Caco-2 (cell line): ENCODE measurements around the gene PTOV1. TPM values are rescaled to one million over a fixed set of nuclear protein-coding genes. Genes with fewer than 3 reads are reported as not detected.

Experiments used
- BruUV-seq: library from RNA; stranded (reverse); fragments of 400-500 nt; replicated peaks from 2 replicates; lab custom pipeline; 2021; lab: Mats Ljungman, UMichigan
- CTCF ChIA-PET: fragments of 300-600 bp; sonication (Branson Sonifier 250); formaldehyde crosslinking; loops from one replicate; lab custom pipeline; 2022; ENCODE audit warnings: antibody characterized with exemption; lab: Charles Lee
- POLR2A ChIA-PET: fragments of 300-600 bp; sonication (Branson Sonifier 250); formaldehyde crosslinking; loops from one replicate; lab custom pipeline; 2022; ENCODE audit warnings: antibody characterized with exemption; lab: Charles Lee
- DNase-seq, 2 experiments: peaks; one replicate each; pipeline versions ENCODE4 v3.0.0 to v3.0.0-alpha.2; 2020 to 2022
- H3K27me3 ChIP-seq: replicated peaks from 2 replicates; pipeline ENCODE4 v1.6.0; 2011; ENCODE audit warnings: low read length; ENCODE audit not compliant: control insufficient read depth, insufficient read depth
- H3K36me3 ChIP-seq: 2 replicates; pipeline ENCODE4 v1.5.1; 2011; ENCODE audit warnings: low read length; ENCODE audit not compliant: control insufficient read depth, insufficient read depth
- H3K4me1 ChIP-seq: fragments of 250-450 bp; sonication (Bioruptor Pico); 2 replicates; pipeline ENCODE4 v1.5.1; 2020; ENCODE audit warnings: mild to moderate bottlenecking
- H3K4me3 ChIP-seq: 2 replicates; pipeline ENCODE4 v1.5.1; 2011; ENCODE audit warnings: low read depth, mild to moderate bottlenecking, control low read depth, low read length
- H3K9me3 ChIP-seq: fragments of 250-450 bp; sonication (Bioruptor Pico); 2 replicates; pipeline ENCODE4 v1.5.1; 2020; ENCODE audit warnings: mild to moderate bottlenecking, moderate library complexity
- H3K27ac Mint-ChIP-seq: one replicate; pipeline ENCODE4 v1.8.0; 2022; ENCODE audit warnings: mixed read lengths; ENCODE audit not compliant: unreplicated experiment
- H3K27me3 Mint-ChIP-seq: one replicate; pipeline ENCODE4 v1.8.0; 2022; ENCODE audit warnings: mixed read lengths; ENCODE audit not compliant: insufficient read depth, unreplicated experiment
- H3K36me3 Mint-ChIP-seq: one replicate; pipeline ENCODE4 v1.8.0; 2022; ENCODE audit warnings: mild to moderate bottlenecking, mixed read lengths; ENCODE audit not compliant: insufficient read depth, unreplicated experiment
- H3K4me1 Mint-ChIP-seq: one replicate; pipeline ENCODE4 v1.8.0; 2022; ENCODE audit warnings: low read depth, mixed read lengths; ENCODE audit not compliant: unreplicated experiment
- H3K4me3 Mint-ChIP-seq: one replicate; pipeline ENCODE4 v1.8.0; 2022; ENCODE audit warnings: mild to moderate bottlenecking, moderate library complexity, mixed read lengths; ENCODE audit not compliant: unreplicated experiment
- H3K9me3 Mint-ChIP-seq: one replicate; pipeline ENCODE4 v1.8.0; 2022; ENCODE audit warnings: mixed read lengths; ENCODE audit not compliant: unreplicated experiment
- CTCF ChIP-seq, 2 experiments: fragments of 200-600 bp in 1 of 2; IDR thresholded peaks; 1 replicate in 1 of 2; 2 replicates in 1 of 2; pipeline versions ENCODE4 v1.5.1 to v1.8.0; 2011 to 2022; ENCODE audit warnings: antibody characterized with exemption in 1 of 2, control low read depth in 1 of 2, inconsistent platforms in 1 of 2, low read depth in 1 of 2, low read length in 1 of 2, mild to moderate bottlenecking in 1 of 2, moderate library complexity in 1 of 2; ENCODE audit not compliant: insufficient read depth in 1 of 2, severe bottlenecking in 1 of 2, unreplicated experiment in 1 of 2
- intact Hi-C: fragments of 100-400 bp; cut with micrococcal nuclease; formaldehyde crosslinking; loops from one replicate; pipeline ENCODE4 v1.10.0; 2022; ENCODE audit not compliant: unreplicated experiment
- total RNA-seq: library from RNA; stranded (reverse); gene quantifications from 2 replicates; pipeline ENCODE4 v1.2.3, GENCODE V29; 2022

Gene PTOV1
- total RNA-seq, 1 experiment from 2014 or later, result 209 TPM

- Histone ChIP-seq H3K36me3 (no peaks in the 10 kb centered on the region), H3K4me1 (peaks cover 14% of the 10 kb centered on the region), H3K9me3 (no peaks in the 10 kb centered on the region), H3K4me3 (peak overlapping the region; percentile 73), H3K27me3 (no peaks in the 10 kb centered on the region)
- H3K9me3 Mint-ChIP-seq, result peaks cover 16% of the 10 kb centered on the region
- CTCF ChIA-PET, result interaction anchor here (1.1 kb wide), 1 partner anchor 13 kb away, joined by 4 read pairs; no protein-coding TSS in a partner anchor
- no peak for TF ChIP-seq CTCF (IDR thresholded peaks at IDR 0.05; ENCODE audit: insufficient read depth in 1 of 2, low read depth in 1 of 2, low read length in 1 of 2, severe bottlenecking in 1 of 2, unreplicated experiment in 1 of 2)
- peaks cover 52% of the 10 kb centered on the region for H3K36me3 Mint-ChIP-seq
- BruUV-seq, result no TSS peak
- peak overlapping the region; percentile 82 for H3K4me3 Mint-ChIP-seq
- DNase-seq, result no peak
- POLR2A ChIA-PET, result interaction anchor here (0.6 to 1.7 kb wide), 6 partner anchors 16 to 208 kb away, joined by 3 to 17 read pairs (median 7); partner anchors contain the start of genes AP2A1 and SCAF1
- no peaks in the 10 kb centered on the region for H3K27me3 Mint-ChIP-seq
- H3K4me1 Mint-ChIP-seq, result peaks cover 17% of the 10 kb centered on the region
- intact Hi-C loops, result loop anchor here (1.0 to 5.0 kb wide), 3 partner anchors 20 to 82 kb away; partner anchors contain the start of genes AP2A1 and MED25
- peak overlapping the region; percentile 97 for H3K27ac Mint-ChIP-seq
Observed at GRCh38 chr19:49849433-49850220, 1.3 kb upstream of the PTOV1 start.

DNA sequence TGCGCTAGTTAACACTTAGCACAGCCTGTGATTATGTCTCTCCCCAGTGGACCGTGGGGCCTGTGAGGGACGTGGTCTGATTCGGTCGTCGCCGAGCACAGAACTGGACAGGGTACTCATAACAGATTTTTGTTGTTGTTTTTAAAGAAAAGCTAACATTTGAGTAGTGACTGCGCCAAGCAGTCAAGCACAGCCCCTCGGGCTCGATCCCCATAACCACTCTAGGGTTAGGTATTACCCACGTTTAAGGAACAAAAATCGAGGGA is 805 bp upstream of the PTOV1 start:
- H3K9me3 Mint-ChIP-seq, result peaks cover 16% of the 10 kb centered on the region
- no peaks in the 10 kb centered on the region for H3K27me3 Mint-ChIP-seq
- peaks cover 57% of the 10 kb centered on the region for H3K36me3 Mint-ChIP-seq
- peak overlapping the region; percentile 97 for H3K27ac Mint-ChIP-seq
- no peak for DNase-seq
- ChIA-PET CTCF (interaction anchor here (0.8 to 1.1 kb wide), 2 partner anchors 13 to 19 kb away, joined by 4 to 7 read pairs; no protein-coding TSS in a partner anchor), POLR2A (interaction anchor here (0.6 to 1.7 kb wide), 9 partner anchors 15 to 1227 kb away, joined by 3 to 17 read pairs (median 6); partner anchors contain the start of genes AP2A1 and SCAF1)
- peaks cover 17% of the 10 kb centered on the region for H3K4me1 Mint-ChIP-seq
- H3K4me3 ChIP-seq, result peak overlapping the region; percentile 73
- no TSS peak for BruUV-seq
- intact Hi-C loops, result loop anchor here (1.0 to 5.0 kb wide), 3 partner anchors 19 to 83 kb away; partner anchors contain the start of genes AP2A1 and MED25
- peaks cover 14% of the 10 kb centered on the region for H3K4me1 ChIP-seq
- peak overlapping the region; percentile 82 for H3K4me3 Mint-ChIP-seq
- no peaks in the 10 kb centered on the region for H3K27me3 ChIP-seq
- H3K9me3 ChIP-seq, result no peaks in the 10 kb centered on the region
- H3K36me3 ChIP-seq, result peaks cover 1% of the 10 kb centered on the region; the same call in 1 of the 2 replicates
- TF ChIP-seq CTCF (IDR thresholded peaks at IDR 0.05; ENCODE audit: insufficient read depth in 1 of 2, low read depth in 1 of 2, low read length in 1 of 2, severe bottlenecking in 1 of 2, unreplicated experiment in 1 of 2), result no peak

GRCh38 chr19:49851456-49852259 is 699 bp downstream of the PTOV1 start:
- no peaks in the 10 kb centered on the region for H3K27me3 ChIP-seq
- peaks cover 67% of the 10 kb centered on the region for H3K36me3 Mint-ChIP-seq
- H3K9me3 ChIP-seq, result no peaks in the 10 kb centered on the region
- peak overlapping the region; percentile 73 for H3K4me3 ChIP-seq
- intact Hi-C loops, result loop anchor here (5.0 kb wide), 2 partner anchors 34 to 84 kb away; partner anchors contain the start of genes AP2A1 and MED25
- peaks cover 6% of the 10 kb centered on the region for H3K36me3 ChIP-seq
- no peak for TF ChIP-seq CTCF (IDR thresholded peaks at IDR 0.05; ENCODE audit: insufficient read depth in 1 of 2, low read depth in 1 of 2, low read length in 1 of 2, severe bottlenecking in 1 of 2, unreplicated experiment in 1 of 2)
- DNase-seq, result peak in 1 of 2 experiments; percentile 59
- no TSS peak for BruUV-seq
- H3K9me3 Mint-ChIP-seq, result peaks cover 16% of the 10 kb centered on the region
- POLR2A ChIA-PET, result interaction anchor here (1.5 to 1.7 kb wide), 2 partner anchors 17 to 211 kb away, joined by 5 to 17 read pairs; no protein-coding TSS in a partner anchor
- peak overlapping the region; percentile 97 for H3K27ac Mint-ChIP-seq
- H3K4me3 Mint-ChIP-seq, result peak overlapping the region; percentile 82
- peaks cover 14% of the 10 kb centered on the region for H3K4me1 ChIP-seq
- H3K27me3 Mint-ChIP-seq, result no peaks in the 10 kb centered on the region
- H3K4me1 Mint-ChIP-seq, result peaks cover 17% of the 10 kb centered on the region
- CTCF ChIA-PET, result no interaction called here
